Nephron (organoid): ENCODE results near the gene KLHL29.

Source experiments
- H3K27ac Mint-ChIP-seq, 3 experiments: 2 replicates each; pipeline ENCODE4 v1.8.0; 2020; ENCODE audit warnings: mixed read lengths in 3 of 3, mild to moderate bottlenecking in 2 of 3, moderate library complexity in 1 of 3
- H3K27me3 Mint-ChIP-seq: 2 replicates; pipeline ENCODE4 v1.8.0; 2021; ENCODE audit warnings: low read depth, mild to moderate bottlenecking, moderate library complexity, mixed read lengths
- H3K36me3 Mint-ChIP-seq: 2 replicates; pipeline ENCODE4 v1.8.0; 2020; ENCODE audit warnings: low read depth, mixed read lengths
- H3K4me1 Mint-ChIP-seq: 2 replicates; pipeline ENCODE4 v1.8.0; 2020; ENCODE audit warnings: mixed read lengths
- H3K4me3 Mint-ChIP-seq, 3 experiments: 2 replicates each; pipeline ENCODE4 v1.8.0; 2020; ENCODE audit warnings: mild to moderate bottlenecking in 3 of 3, mixed read lengths in 3 of 3, moderate library complexity in 2 of 3
- H3K9me3 Mint-ChIP-seq: 2 replicates; pipeline ENCODE4 v1.8.0; 2020; ENCODE audit warnings: mixed read lengths
- CTCF ChIP-seq, 3 experiments: fragments of 200-600 bp; sonication (generic); IDR thresholded peaks; one replicate each; pipeline ENCODE4 v1.5.0; 2021; ENCODE audit warnings: antibody characterized with exemption in 3 of 3; ENCODE audit not compliant: unreplicated experiment in 3 of 3

The KLHL29 gene

GRCh38 chr2:23568626-23569190 lies 183.7 kb downstream of the KLHL29 start:
- Mint-ChIP-seq H3K36me3 (no peaks in the 10 kb centered on the region), H3K27ac (no peak overlapping the region), H3K9me3 (no peaks in the 10 kb centered on the region), H3K27me3 (peaks cover 31% of the 10 kb centered on the region), H3K4me1 (peaks cover 56% of the 10 kb centered on the region), H3K4me3 (no peak overlapping the region)
- TF ChIP-seq CTCF (IDR thresholded peaks at IDR 0.05; ENCODE audit: unreplicated experiment in 3 of 3), result no peak

DNA sequence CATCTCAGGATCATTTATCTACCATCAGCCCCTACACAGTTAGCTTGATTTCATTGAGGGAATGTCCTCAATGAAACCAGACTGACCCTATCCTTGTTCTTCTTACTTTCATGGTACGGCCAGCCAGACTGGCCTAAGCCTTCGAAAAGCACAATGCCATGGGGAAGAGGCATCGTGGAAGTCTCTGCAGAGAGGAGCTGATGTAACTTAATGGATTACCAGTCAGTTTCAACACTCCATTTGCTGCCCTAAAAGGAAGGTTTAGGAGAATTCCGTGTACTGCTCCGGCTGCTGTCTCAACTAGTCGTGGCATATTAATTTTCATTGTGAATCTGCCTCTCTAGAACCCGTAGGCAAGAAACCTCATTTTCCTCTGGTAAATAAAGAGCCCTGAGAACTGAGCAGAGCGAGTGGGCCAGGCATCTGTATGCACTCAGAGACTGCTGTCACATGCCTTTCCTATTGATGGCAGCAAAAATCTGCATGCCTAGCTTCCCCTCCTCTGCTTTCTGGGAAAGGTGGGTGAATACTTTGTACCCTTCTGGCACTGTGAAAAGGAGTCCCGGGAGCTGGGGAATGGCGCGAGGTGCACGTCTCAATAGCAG lies 184.9 kb downstream of the KLHL29 start:
- no peaks in the 10 kb centered on the region for H3K9me3 Mint-ChIP-seq
- no peaks in the 10 kb centered on the region for H3K36me3 Mint-ChIP-seq
- peak overlapping the region; percentile 17 to 50 (median 32) for H3K27ac Mint-ChIP-seq
- peaks cover 57% of the 10 kb centered on the region for H3K4me1 Mint-ChIP-seq
- H3K27me3 Mint-ChIP-seq, result peaks cover 28% of the 10 kb centered on the region
- TF ChIP-seq CTCF (IDR thresholded peaks at IDR 0.05; ENCODE audit: unreplicated experiment in 3 of 3), result no peak
- H3K4me3 Mint-ChIP-seq, result no peak overlapping the region

DNA sequence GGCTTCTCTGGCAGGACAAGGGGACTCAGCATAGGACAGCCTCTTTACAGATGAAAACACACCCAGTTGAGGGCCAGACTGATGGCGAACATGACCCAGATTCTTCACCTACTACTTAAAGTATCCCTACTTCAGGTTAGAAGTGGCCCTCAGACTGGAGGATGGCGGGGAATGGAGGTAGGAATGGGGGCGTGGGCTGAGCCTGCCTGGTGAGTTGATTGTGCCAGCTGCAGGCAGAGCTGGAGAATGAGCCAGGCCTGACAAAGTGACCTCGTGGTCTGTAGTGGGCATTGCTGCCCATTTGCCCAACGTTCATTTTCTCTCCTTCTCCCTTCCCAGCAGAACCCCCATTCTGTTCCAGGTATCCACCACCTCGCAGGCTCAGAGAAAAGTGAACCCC lies 186.1 kb downstream of the KLHL29 start:
- Mint-ChIP-seq H3K4me3 (no peak overlapping the region), H3K27ac (peak overlapping the region in 1 of 3 experiments; percentile 16), H3K36me3 (no peaks in the 10 kb centered on the region), H3K27me3 (peaks cover 24% of the 10 kb centered on the region), H3K9me3 (no peaks in the 10 kb centered on the region), H3K4me1 (peaks cover 53% of the 10 kb centered on the region)
- TF ChIP-seq CTCF (IDR thresholded peaks at IDR 0.05; ENCODE audit: unreplicated experiment in 3 of 3), result no peak

GRCh38 chr2:23571527-23572282 lies 186.7 kb downstream of the KLHL29 start:
- Mint-ChIP-seq H3K4me1 (peaks cover 47% of the 10 kb centered on the region), H3K27ac (peak overlapping the region in 2 of 3 experiments; percentile 16 to 37), H3K9me3 (no peaks in the 10 kb centered on the region), H3K36me3 (no peaks in the 10 kb centered on the region), H3K27me3 (peaks cover 21% of the 10 kb centered on the region), H3K4me3 (no peak overlapping the region)
- no peak for TF ChIP-seq CTCF (IDR thresholded peaks at IDR 0.05; ENCODE audit: unreplicated experiment in 3 of 3)

GRCh38 chr2:23574919-23575654 lies 190.1 kb downstream of the KLHL29 start:
- peaks cover 40% of the 10 kb centered on the region for H3K4me1 Mint-ChIP-seq
- H3K9me3 Mint-ChIP-seq, result no peaks in the 10 kb centered on the region
- H3K36me3 Mint-ChIP-seq, result no peaks in the 10 kb centered on the region
- TF ChIP-seq CTCF (IDR thresholded peaks at IDR 0.05; ENCODE audit: unreplicated experiment in 3 of 3), result no peak
- peaks cover 12% of the 10 kb centered on the region for H3K27me3 Mint-ChIP-seq
- peak overlapping the region in 2 of 3 experiments; percentile 36 to 51 for H3K27ac Mint-ChIP-seq
- H3K4me3 Mint-ChIP-seq, result no peak overlapping the region
